Heart right ventricle (tissue), 16 donors: ENCODE data around the gene C5orf47. TPM values are rescaled to one million over a fixed set of nuclear protein-coding genes. Genes with fewer than 3 reads are reported as not detected.

Source experiments
- ATAC-seq, 8 donors: fragments of 200-7000 bp; cut with Tn5 transposase; one replicate each; pipeline ENCODE4 v1.9.1; 2020; ENCODE audit warnings: mild to moderate bottlenecking in 8 of 8, moderate library complexity in 8 of 8, moderate number of reproducible peaks in 1 of 8
- DNase-seq, 2 donors: peaks; one replicate each; pipeline ENCODE4 v3.0.0-alpha.2; 2020
- H3K27ac ChIP-seq, 10 donors: fragments of 200-600 bp; sonication (generic) in 2 of 10; one replicate each; pipeline versions ENCODE4 v1.5.0 to v1.8.0; 2020 to 2022; ENCODE audit warnings: mild to moderate bottlenecking in 3 of 10
- H3K27me3 ChIP-seq, 7 donors: fragments of 200-600 bp; one replicate each; pipeline ENCODE4 v1.8.0; 2021 to 2022; ENCODE audit warnings: mild to moderate bottlenecking in 2 of 7
- H3K36me3 ChIP-seq, 9 donors: fragments of 200-600 bp; sonication (generic) in 1 of 9; one replicate each; pipeline versions ENCODE4 v1.5.0 to v1.8.0; 2020 to 2022; ENCODE audit warnings: mild to moderate bottlenecking in 2 of 9
- H3K4me1 ChIP-seq, 9 donors: fragments of 200-600 bp; sonication (generic) in 1 of 9; one replicate each; pipeline versions ENCODE4 v1.5.0 to v1.8.0; 2020 to 2022; ENCODE audit warnings: mild to moderate bottlenecking in 4 of 9
- H3K4me3 ChIP-seq, 10 donors: fragments of 200-600 bp; sonication (generic) in 2 of 10; one replicate each; pipeline versions ENCODE4 v1.5.0 to v1.8.0; 2020 to 2022; ENCODE audit warnings: mild to moderate bottlenecking in 7 of 10, moderate library complexity in 2 of 10
- H3K9me3 ChIP-seq, 11 donors: fragments of 200-600 bp in 10 of 11; sonication (generic) in 2 of 11; one replicate each; pipeline versions ENCODE4 v1.5.0 to v1.8.0; 2013 to 2022; ENCODE audit warnings: mild to moderate bottlenecking in 2 of 11, control low read depth in 1 of 11, moderate library complexity in 1 of 11
- CTCF ChIP-seq, 9 donors: fragments of 200-600 bp; sonication (generic) in 2 of 9; IDR thresholded peaks; one replicate each; pipeline versions ENCODE4 v1.5.0 to v1.8.0; 2021 to 2022; ENCODE audit warnings: antibody characterized with exemption in 9 of 9, mild to moderate bottlenecking in 5 of 9, moderate library complexity in 1 of 9
- WGBS, 2 donors: extraction: QIAGEN DNeasy Blood & Tissue Kit; methylation state at CpG; one replicate each; pipeline ENCODE4 v1.1.7; 2013; ENCODE audit warnings: inconsistent platforms in 1 of 2; 5-methylcytosine and 5-hydroxymethylcytosine counted together
- intact Hi-C, 10 donors: fragments of 100-400 bp; cut with DNase I; formaldehyde crosslinking; loops; one replicate each; pipeline versions ENCODE4 v1.11.1 to v1.14.2; 2022
- long read RNA-seq, 3 donors: library from polyadenylated mRNA; unstranded; transcript quantifications; one replicate each; pipeline ENCODE4 v2.0.0, GENCODE V29; 2020 to 2021
- polyA plus RNA-seq, 2 donors: library from polyadenylated mRNA; stranded (reverse); fragments of 200-250 nt; gene quantifications; one replicate each; pipeline ENCODE4 v1.2.3, GENCODE V29; 2013
- total RNA-seq, 10 donors: library from RNA; stranded (reverse); fragmentation: NEBNext Ultra II Directional in 3 of 10; extraction: Animal tissue kit (Norgen Biotek cat#: 25700) in 3 of 10; gene quantifications; one replicate each; pipeline versions ENCODE4 v1.2.1 to v1.2.4, GENCODE V29; 2021 to 2023
- donor health status: Arrhythmogenic right ventricular cardiomyopathy.
- donor health status: ischemic (EF 13 %, LVEDD 7.1; RV severe dilation, severe dysfunction).
- donor health status: healthy with polysubstance abuse.
- donor health status: DM: no; HTN: yes; CAD: no.
- donor health status: DM: no; HTN: no; CAD: no.
- donor health status: ischemic (EF 25% LVEDD 6.9; RV normal size, moderate dysfunction).
- donor health status: ischemic (EF 25% LVEDD 5.7; RV mildly dilated, moderate dysfunction).
- donor health status: healthy.
- donor health status: DM: yes; HTN: yes; CAD: no.
- donor health status: Ischemic cardiomyopathy.
- donor health status: ischemic (EF 35%, LVEDD 5.7; RV mildly dilated, moderate dysfunction).
- donor health status: nonischemic (EF 11% LVEDD 7.7; RV severe dilation, severe dysfunction).
- donor health status: DM: yes; HTN: yes; CAD: no.
- donor health status: PGD.
- donor health status: ischemic (EF 29% LVEDD 5.4; RV normal size, mild dysfunction).
- donor health status: nonischemic (EF 23%, LVEDD 6.1; RV moderate dilation, normal function).

The C5orf47 gene
- total RNA-seq (under 1 TPM in 6 of 10 donors, not detected in 4; 0.09 to 0.31 (median 0.21) TPM), polyA plus RNA-seq (under 1 TPM in 1 of 2 donors, not detected in 1; 0.09 TPM)
- long read RNA-seq, donor 1: 0 reads
- long read RNA-seq, donor 2: 0 reads
- long read RNA-seq, donor 3: 0 reads

- WGBS, 2 donors: 93% methylated on average over 48 to 51 of the region's 51 CpGs
- Histone ChIP-seq H3K27me3 (peaks cover 0 to 9% (median 0%) of the 10 kb centered on the region in 7 donors), H3K27ac (no peak within 1 kb of the TSS), H3K9me3 (peaks cover 0 to 10% (median 0%) of the 10 kb centered on the region in 11 donors), H3K36me3 (no peaks in the 10 kb centered on the region), H3K4me1 (no peaks in the 10 kb centered on the region), H3K4me3 (no peak within 1 kb of the TSS)
- intact Hi-C loops: loop anchor here in 2 of 10 donors (10.0 kb wide), 2 partner anchors 326 to 694 kb away; no protein-coding TSS in a partner anchor
- ATAC-seq: peak in 3 of 8 donors; percentile 27 to 62 (median 43)
- TF ChIP-seq CTCF (IDR thresholded peaks at IDR 0.05): no peak
- no peak for DNase-seq
Measured at GRCh38 chr5:173988554-173989431, at the start of gene C5orf47. TSS of gene C5orf47 (plus strand) at chr5:173989170. CDS start at chr5:173989264, 94 bp downstream.

GRCh38 chr5:173940269-173940668 is 48.7 kb upstream of the C5orf47 start:
- H3K4me3 ChIP-seq: no peak overlapping the region
- H3K9me3 ChIP-seq: no peaks in the 10 kb centered on the region
- WGBS, 2 donors: 70 to 79% methylated on average over 2 of the region's 2 CpGs

GRCh38 chr5:173941102-173941501 is 47.9 kb upstream of the C5orf47 start:
- WGBS, 2 donors: 64 to 71% methylated on average over 2 of the region's 2 CpGs

More at GRCh38 chr5:173940269-173940668, 48.7 kb upstream of the C5orf47 start:
- DNase-seq (no peak), ATAC-seq (no peak)
- intact Hi-C loops: loop anchor here in 1 of 10 donors (10.0 kb wide), 1 partner anchor 45 kb away; no protein-coding TSS in a partner anchor
- peaks cover 0 to 16% (median 5%) of the 10 kb centered on the region in 9 donors for H3K36me3 ChIP-seq
- H3K27ac ChIP-seq: peak overlapping the region in 1 of 10 donors; percentile 21
- TF ChIP-seq CTCF (IDR thresholded peaks at IDR 0.05): no peak
- no peaks in the 10 kb centered on the region for H3K27me3 ChIP-seq
- H3K4me1 ChIP-seq: peaks cover 0 to 92% (median 51%) of the 10 kb centered on the region in 9 donors

More at GRCh38 chr5:173941102-173941501, 47.9 kb upstream of the C5orf47 start:
- H3K9me3 ChIP-seq: no peaks in the 10 kb centered on the region
- H3K4me1 ChIP-seq: peaks cover 0 to 85% (median 48%) of the 10 kb centered on the region in 9 donors
- no peaks in the 10 kb centered on the region for H3K27me3 ChIP-seq
- ATAC-seq: no peak
- peak overlapping the region in 2 of 10 donors; percentile 28 to 36 for H3K27ac ChIP-seq
- intact Hi-C loops: loop anchor here in 1 of 10 donors (10.0 kb wide), 1 partner anchor 46 kb away; no protein-coding TSS in a partner anchor
- H3K36me3 ChIP-seq: peaks cover 0 to 17% (median 6%) of the 10 kb centered on the region in 9 donors
- no peak for TF ChIP-seq CTCF (IDR thresholded peaks at IDR 0.05)
- H3K4me3 ChIP-seq: no peak overlapping the region
- no peak for DNase-seq
